PC-9 (cell line): ENCODE data around the gene SLC41A1.

Experiments
- EZH2 ChIP-seq: fragments of 200-600 bp; sonication (generic); IDR thresholded peaks from 2 replicates; pipeline ENCODE4 v1.8.0; 2017; ENCODE audit warnings: antibody characterized with exemption, low read depth
- TF ChIP-seq, protein P1 (sequence below): fragments of 200-600 bp; sonication (generic); conservative IDR thresholded peaks from 2 replicates; pipeline ENCODE4 v1.6.1; 2017; ENCODE audit warnings: mixed run types, antibody characterized with exemption, mild to moderate bottlenecking, moderate library complexity

DNA sequence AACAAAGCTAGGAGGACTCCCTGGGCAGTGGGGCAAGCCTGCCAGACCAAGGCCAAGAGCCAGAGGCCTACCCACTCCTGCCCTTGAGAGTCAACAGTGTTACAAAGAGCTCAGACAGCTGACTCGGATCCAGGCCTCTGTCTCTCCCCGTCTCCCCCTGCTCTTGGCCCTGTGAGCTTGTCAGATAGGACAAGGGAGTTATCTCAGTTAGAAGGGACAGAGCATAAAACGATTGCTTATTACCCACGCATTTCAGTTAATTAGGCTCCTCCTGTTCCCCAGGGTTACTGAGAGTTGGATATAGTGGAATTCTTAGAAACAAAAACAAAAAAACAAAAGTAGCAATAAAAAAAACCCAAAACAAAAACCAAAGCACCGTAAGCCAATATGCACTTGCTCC is 1.3 kb downstream of the SLC41A1 start:
- TF ChIP-seq, protein P1, sequence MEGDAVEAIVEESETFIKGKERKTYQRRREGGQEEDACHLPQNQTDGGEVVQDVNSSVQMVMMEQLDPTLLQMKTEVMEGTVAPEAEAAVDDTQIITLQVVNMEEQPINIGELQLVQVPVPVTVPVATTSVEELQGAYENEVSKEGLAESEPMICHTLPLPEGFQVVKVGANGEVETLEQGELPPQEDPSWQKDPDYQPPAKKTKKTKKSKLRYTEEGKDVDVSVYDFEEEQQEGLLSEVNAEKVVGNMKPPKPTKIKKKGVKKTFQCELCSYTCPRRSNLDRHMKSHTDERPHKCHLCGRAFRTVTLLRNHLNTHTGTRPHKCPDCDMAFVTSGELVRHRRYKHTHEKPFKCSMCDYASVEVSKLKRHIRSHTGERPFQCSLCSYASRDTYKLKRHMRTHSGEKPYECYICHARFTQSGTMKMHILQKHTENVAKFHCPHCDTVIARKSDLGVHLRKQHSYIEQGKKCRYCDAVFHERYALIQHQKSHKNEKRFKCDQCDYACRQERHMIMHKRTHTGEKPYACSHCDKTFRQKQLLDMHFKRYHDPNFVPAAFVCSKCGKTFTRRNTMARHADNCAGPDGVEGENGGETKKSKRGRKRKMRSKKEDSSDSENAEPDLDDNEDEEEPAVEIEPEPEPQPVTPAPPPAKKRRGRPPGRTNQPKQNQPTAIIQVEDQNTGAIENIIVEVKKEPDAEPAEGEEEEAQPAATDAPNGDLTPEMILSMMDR = no peak
- no peak for TF ChIP-seq EZH2
